Measurements from ENCODE around the gene SH3BGRL3. TPM values are rescaled to one million over a fixed set of nuclear protein-coding genes. Genes with fewer than 3 reads are reported as not detected.
"Not testable (repeated sequence)": the region's sequence is repeated elsewhere in the genome, so short reads cannot be mapped to it uniquely, and the experiment has no call there.

Gene SH3BGRL3
- total and polyA plus RNA-seq, 2 experiments from 2014 or later: 30.9 to 370 TPM

- not testable (repeated sequence) for H3K4me3 ChIP-seq; H3K36me3 ChIP-seq (ENCODE audit: insufficient read depth); H3K4me3 Mint-ChIP-seq; H3K9me2 ChIP-seq (ENCODE audit: insufficient read depth); ATAC-seq; H3K27me3 ChIP-seq (ENCODE audit: insufficient read depth); H3K27ac ChIP-seq (ENCODE audit: low read depth); DNase-seq (ENCODE audit: low spot score); H3K27ac Mint-ChIP-seq; H3K4me2 ChIP-seq; H3K27me3 Mint-ChIP-seq (ENCODE audit: insufficient read depth, low read depth, poor library complexity); H4K20me1 ChIP-seq (replicated peaks; ENCODE audit: insufficient read depth); H3F3A ChIP-seq (replicated peaks; ENCODE audit: low read depth); H3K4me1 ChIP-seq (ENCODE audit: insufficient read depth); H3K9me3 Mint-ChIP-seq; H3K36me3 Mint-ChIP-seq (ENCODE audit: low read depth); H3K79me2 ChIP-seq (replicated peaks; ENCODE audit: insufficient read depth)
- peak overlapping the region; percentile 95 for H2AFZ ChIP-seq
- peaks cover 16% of the 10 kb centered on the region for H3K4me1 Mint-ChIP-seq
Observed at GRCh38 chr1:26307966-26308899, 28.3 kb downstream of the SH3BGRL3 start.

GRCh38 chr1:26314501-26314900, 34.6 kb downstream of the SH3BGRL3 start:
- H3K27ac ChIP-seq (ENCODE audit: low read depth): no peak overlapping the region
- H2AFZ ChIP-seq: no peak overlapping the region
- H3K4me1 ChIP-seq (ENCODE audit: insufficient read depth): peaks cover 29% of the 10 kb centered on the region
- peaks cover 29% of the 10 kb centered on the region for H3K4me1 Mint-ChIP-seq
- ATAC-seq (no peak), DNase-seq (ENCODE audit: low spot score) (no peak)
- no peak overlapping the region for H3K4me3 ChIP-seq
- no peaks in the 10 kb centered on the region for H3K36me3 ChIP-seq (ENCODE audit: insufficient read depth)
- H3K36me3 Mint-ChIP-seq (ENCODE audit: low read depth): no peaks in the 10 kb centered on the region
- H3K27me3 Mint-ChIP-seq (ENCODE audit: insufficient read depth, low read depth, poor library complexity): peaks cover 7% of the 10 kb centered on the region
- H3K79me2 ChIP-seq (replicated peaks; ENCODE audit: insufficient read depth): no peaks in the 10 kb centered on the region
- H3F3A ChIP-seq (replicated peaks; ENCODE audit: low read depth): peaks cover 9% of the 10 kb centered on the region; the same call in 1 of the 2 replicates
- no peaks in the 10 kb centered on the region for H3K27me3 ChIP-seq (ENCODE audit: insufficient read depth)
- no peak overlapping the region for H3K4me2 ChIP-seq
- H3K4me3 Mint-ChIP-seq: no peak overlapping the region
- no peaks in the 10 kb centered on the region for H4K20me1 ChIP-seq (replicated peaks; ENCODE audit: insufficient read depth)
- H3K9me2 ChIP-seq (ENCODE audit: insufficient read depth): no peaks in the 10 kb centered on the region
- no peaks in the 10 kb centered on the region; the same call in 2 of the 3 replicates for H3K9me3 Mint-ChIP-seq
- TF ChIP-seq ZNF114 (CRISPR knock-in tag; IDR thresholded peaks at IDR 0.05) (no peak), ZNF331 (CRISPR knock-in tag; IDR thresholded peaks at IDR 0.05; ENCODE audit: low read depth) (no peak), ZNF462 (CRISPR knock-in tag; IDR thresholded peaks at IDR 0.05) (no peak), CREB1 (CRISPR knock-in tag; IDR thresholded peaks at IDR 0.05; ENCODE audit: low read depth) (no peak), NANOG (IDR thresholded peaks at IDR 0.05; ENCODE audit: borderline replicate concordance) (no peak)
- H3K27ac Mint-ChIP-seq: no peak overlapping the region

Data from GM23338 (cell line).